Activated effector memory CD4-positive, alpha-beta T cell treated with Interleukin-2 at 50 U/mL for 16 hours (primary cell): ENCODE data around the gene B4GALT1.
"Not testable (repeated sequence)": the region's sequence is repeated elsewhere in the genome, so short reads cannot be mapped to it uniquely, and the experiment has no call there.

Source experiments
- DNase-seq: peaks from one replicate; pipeline ENCODE4 v3.0.0-alpha.2; 2020

The B4GALT1 gene

DNA sequence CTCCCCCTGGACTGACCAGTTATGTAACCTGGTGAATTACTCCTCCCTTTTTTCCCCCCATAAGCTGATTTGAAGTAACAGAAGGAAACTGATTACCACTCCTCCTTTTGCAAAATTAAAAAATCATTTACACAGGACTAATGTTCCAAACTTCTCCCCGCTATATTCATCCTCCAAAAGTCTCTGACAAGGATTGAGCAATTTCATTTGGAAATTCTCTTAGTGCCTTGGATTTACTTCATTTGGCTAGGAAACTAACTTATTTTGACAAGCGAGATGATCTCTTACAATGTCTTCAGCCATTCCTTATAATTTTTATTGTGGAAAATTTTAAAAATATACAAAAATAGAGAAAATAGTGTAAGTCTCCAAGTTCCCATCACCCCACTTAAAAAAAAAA, 15.4 kb upstream of the B4GALT1 start:
- no peak for DNase-seq

DNA sequence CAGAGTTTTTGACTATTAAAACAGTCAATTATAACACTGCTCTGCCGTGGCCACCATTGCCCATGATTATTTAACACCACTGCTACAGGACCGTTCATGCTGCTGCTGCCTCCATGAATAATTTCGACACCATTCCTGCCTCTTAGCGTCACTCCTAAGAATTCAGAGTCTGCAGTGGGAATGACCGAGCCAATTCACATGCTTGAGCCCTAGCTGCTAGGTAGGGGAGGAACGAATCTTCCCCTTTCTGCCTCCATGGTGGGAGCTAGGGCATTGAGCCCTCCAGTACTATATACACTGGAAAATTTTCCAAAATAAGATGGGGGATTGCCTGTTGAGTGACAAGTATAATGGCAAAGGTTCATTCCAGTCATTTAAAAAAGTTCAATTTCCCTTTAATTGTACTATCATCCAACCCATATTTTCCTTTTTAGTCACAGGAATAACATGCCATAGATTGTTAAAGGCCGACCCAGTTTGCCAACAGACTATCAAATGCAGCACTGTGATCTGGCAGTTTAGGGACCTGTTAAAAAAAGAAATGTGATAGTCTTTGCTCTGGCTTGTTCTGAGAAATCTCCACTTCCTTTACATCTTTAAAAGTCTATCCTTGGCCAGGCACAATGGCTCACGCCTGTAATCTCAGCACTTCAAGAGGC, 13.5 kb upstream of the B4GALT1 start:
- no peak for DNase-seq

DNA sequence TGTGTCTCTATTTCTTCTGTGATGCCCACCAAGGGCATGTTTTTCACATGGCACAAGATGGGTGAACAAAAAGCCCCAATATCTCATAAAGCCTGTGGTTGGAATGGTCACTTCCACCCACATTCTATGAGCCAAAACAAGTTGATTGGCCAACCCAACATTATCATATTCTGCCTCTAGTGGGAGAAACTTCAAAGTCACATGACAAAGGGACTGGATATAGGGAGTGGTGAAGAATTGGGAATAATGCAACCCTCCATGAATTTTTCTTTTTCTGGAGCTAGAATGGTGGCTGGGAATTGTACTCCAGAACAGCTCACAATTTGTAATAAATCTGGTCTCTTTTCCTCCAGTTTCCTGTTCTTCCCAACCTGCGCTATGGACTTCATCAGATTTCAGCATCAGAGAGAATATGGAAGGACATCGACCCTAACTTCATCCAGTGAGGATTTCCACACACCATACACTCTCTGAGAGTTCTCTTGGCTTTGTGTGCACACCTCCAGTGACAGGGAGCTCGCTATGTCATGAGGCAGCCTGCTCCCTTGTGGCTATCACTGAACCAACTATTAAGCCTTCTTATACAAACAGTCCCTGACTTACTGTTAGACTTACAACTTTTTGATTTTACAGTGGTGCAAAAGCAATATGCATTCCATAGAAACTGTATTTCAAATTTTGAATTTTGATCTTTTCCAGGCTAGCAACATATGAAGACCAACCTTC, 12.0 kb upstream of the B4GALT1 start:
- DNase-seq: no peak

DNA sequence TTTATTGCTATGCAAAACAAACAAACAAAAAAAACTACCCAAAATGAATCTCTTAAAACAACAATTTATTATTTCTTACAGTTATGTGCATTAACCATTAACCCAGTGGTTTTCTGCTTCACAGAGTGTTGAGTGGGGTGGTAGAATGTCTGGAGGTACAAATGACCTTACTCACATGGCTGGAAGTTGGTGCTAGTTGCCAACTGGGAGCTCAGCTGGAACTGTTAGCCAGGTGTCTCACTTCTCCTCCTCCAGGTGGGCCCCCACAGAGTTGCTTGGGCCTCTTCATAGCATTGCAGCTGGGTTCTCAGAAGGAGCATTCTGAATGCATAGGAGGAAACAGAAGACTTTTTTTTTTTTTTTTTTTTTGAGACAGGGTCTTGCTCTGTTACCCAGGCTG, 10.5 kb upstream of the B4GALT1 start:
- no peak for DNase-seq

DNA sequence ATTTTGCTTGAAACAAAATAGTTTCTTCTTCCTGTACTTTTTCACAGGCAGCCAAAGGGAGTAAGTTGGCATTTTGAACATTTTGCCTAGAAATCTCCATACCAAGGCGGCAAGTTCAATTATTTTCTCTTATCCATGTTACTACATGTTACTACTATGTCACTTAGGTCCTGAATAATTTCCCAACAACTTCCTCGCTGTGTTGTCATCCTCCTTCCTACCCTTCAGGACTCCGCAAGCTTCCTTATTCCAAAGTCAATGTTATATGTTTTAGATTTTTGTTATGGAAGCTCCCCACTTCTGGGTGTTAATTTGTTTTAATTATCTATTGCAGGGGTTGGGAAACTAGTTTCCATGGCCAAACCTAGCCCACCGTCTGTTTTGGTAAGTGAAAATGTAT, 9.9 kb upstream of the B4GALT1 start:
- no peak for DNase-seq

DNA sequence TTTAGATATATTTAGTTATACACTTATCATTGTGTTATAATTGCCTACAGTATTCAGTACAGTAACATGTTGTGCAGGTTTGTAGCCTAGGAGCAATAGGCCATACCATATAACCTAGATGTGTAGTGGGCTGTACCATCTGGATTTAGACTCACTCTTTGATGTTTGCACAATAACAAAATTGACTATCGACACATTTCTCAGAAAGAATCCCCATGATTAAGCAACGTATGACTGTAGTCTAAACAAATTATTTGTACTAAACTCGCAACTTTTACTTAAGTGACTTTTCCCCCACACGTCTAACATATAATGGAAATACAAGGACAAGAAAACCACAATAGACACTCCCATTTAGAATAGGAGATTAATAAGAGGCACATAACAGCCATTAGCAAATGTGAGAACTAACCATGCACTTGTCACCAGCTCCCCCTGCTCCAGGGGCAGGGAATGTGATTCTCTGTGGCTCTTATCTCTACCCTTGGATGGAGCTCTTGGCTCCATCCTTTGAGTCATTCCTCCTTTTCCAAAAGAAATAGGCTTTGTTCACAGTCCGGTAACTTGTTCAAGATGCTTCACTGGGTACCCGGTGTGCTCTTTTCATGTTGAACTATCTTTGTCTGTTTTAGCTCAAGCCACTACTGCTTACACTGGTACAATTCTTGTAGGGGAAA, 8.7 kb upstream of the B4GALT1 start:
- DNase-seq: no peak

DNA sequence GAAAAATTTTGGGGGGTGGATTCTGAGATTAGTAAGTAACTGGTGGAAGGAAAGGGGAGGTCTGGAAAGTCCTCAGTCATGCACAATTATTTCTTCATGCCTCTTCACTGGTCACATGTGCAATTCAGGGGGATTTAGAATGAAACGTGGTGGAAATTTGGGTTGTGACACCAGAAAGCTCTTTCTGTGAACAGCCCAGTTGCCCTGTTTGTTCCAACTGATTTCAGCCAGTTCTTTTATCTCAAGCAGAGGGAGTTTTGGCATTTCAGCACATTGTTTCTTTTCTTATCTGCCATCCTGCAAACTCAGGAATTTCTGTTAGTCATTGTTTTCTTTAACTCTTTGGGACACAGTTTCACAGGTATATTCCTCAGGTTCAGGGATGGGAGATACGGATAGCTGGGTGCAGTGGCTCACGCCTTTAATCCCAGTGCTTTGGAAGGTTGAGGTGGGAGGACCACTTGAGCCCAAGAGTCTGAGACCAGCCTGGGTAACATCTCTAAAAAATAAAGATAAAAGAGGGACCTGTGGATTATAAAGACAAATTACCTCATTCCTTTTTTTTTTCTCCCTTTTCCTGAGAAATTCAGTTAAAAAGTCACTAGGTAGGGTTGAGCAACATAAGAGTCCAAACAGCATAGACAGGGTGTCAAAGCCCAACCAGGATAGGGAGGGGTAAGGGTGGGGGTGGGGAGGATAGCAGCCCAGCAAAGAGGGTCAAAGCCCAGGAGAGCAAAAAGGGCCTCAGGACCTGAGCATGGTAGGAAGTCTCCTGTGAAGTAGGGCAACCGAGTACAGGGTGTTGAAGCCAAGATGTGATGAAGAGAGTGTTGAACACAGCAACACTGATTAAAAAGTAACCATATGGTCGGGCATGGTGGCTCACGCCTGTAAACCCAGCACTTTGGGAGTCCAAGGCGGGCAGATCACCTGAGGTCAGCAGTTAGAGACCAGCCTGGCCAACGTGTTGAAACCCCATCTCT, 5.4 kb upstream of the B4GALT1 start:
- no peak for DNase-seq

DNA sequence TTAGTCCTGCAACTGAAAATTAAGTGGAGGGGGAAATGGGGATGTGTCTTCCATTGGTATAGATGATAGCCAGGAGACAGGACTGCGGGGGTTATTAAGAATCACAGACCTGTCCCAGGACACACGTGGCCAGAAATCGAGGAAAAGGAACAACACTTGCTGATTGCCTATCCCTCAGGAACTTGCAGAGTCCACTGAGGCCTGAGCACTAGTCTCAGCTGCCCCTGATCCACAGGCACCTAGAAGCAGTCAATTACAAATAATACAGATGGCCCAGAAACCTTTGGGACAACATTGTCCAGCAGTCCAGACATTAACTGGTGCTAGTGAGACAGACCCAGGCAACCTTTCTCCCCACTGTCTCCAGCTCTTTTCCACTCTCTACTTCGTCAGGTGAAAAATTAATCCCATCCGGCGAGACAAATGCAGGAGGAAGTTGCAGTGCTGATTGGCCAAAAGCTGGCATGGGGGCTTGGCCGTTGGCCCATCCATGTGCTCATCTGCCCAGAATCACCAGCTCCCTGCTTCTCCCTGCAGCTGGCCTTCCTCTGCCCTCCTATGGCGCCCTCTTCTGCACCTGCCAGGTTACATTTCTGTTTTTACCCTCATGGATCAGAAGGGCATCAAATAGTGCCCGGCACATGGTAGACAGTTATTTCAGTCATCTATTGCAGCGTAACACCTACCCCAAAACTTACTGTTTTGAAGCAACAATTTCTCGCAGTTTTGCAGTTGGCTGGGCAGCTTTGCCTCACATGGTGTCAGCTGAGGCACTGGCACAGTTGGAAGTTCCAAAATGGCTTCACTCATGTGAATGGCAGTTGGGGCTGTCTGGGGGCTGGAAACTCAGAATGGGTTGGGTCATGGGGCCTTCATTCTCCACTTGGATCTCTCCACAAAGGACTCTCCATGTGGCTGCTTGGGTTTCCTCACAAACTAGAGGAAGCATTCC, 3.6 kb upstream of the B4GALT1 start:
- DNase-seq: no peak

DNA sequence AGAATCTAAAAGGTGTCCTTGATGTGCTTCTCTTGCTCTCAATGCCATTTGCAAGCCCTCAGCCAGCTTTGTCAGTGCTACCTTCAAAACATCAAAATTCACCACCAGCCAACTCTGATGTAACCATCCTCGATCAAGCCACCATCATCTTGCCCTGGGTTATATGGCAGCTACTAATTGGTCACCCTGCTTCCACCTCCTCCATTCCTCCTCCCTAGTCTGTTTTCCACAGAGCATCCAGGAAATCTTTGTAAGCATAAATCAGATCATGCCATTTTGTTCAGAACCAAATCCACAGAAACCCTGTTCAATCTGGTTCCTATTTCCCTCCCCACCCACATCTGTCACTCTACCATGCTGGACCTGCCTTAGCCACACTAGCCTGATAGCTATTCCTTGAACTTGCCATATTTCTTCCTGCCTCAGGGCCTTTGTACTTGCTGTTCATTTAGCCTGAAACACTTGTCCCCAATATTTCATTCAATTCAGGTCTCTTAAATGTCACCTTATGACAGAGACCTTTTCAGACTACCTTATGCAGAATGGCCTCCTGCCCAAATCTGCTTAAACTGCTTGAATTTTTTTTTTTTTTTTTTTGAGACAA, 1.9 kb upstream of the B4GALT1 start:
- no peak for DNase-seq

DNA sequence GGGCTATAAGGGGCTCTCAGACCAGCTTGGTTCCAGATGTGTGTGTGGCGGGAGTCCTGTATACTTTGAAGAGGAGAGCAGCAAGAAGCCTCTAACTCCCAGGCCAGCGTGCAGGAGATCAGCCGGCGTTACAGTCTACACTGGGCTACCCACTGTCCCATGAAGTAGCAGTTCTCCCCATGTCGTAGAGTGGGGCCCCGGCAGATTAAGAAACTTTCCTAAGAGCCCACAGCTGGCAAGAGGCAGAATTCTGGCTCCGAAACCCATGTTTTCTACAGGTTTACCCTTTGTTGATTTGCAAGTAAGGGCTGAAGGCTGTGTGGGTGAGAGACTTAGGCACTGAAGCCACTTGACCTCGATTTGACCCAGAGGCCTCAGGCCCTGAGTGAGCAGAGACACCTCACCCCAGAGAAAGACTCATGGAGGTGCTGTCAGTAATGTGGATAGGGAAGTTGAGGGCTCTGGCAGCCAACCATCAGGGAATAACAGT, 881 bp upstream of the B4GALT1 start:
- DNase-seq: no peak

DNA sequence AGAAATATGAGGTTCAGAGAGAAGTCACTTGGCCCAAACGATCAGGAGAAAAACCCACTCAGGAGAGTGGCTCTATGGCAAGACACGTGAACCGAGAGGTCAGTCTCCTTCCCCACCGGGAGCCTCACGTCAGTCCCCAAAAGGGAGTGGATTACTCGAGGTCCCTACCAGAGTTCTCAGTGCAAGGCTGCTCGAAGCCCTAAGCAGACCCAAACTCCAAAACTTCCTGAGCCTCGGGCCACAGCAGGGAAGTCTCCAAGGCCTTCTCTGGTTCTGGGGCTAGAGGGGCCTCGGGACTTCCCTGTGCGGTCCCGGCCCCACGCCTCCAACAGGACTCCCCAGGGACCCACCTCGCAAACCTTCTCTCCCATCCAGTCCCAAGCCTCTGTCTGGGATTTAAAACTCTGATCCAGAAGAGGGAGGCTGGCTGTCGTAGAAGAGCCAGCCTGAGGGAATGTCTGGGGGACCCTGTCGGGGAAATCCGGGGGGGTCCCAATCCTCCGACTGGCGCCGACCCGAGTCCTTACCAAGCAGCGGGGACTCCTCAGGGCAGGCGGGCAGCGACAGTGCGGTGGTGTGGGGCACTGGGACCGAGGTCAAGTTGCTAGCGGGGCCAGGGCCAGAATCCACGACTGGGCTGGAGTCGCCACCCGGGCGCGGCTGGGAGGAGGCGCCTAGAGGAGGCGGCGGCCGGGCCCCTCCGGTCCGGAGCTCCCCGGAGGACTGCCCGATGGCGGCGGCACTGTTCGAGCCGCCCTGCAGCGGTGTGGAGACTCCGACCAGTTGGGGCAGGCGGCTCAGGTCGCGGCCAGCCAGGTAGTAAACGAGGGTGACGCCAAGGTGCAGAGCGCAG, 679 bp downstream of the B4GALT1 start:
- DNase-seq: no peak

DNA sequence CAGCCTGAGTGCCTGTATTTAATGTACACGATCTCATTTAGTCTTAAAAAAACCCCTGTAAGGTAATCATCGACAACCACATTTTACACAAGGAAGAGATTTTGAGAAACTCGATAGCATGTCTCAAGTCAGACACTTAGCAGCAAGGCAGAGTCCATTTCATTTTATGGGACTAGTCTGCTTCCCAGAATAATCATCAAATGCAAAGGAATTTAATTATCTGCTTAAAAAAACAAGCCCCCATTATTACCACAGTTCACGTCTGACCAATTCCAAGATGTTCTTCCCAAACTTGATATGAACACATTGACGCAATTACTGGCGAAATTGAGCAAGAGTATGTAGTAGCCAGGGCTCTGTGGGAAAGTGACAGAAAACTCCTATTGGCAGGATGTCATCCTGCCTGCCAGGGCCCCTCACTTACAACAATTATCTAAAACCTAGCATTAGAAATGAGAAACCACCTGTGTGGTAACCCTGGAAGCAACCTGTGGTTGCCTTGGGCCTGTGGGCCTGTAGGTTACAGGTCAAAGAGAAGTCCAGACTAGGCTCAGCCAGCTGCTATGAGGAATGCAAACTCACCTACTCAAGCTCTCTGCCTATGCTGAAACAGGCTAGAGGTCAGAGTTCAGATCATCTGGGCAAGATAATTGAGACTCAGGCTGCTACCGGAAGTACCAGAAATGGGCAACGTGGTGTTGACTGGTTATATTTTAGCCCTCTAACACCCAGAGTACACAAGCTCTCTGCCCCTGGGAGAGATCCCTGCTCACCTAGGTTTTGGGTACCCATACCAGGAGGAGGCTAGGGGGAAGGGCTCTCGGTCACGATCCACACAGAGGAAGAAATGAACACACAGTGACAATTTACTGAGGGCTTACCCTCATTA, 1.6 kb downstream of the B4GALT1 start:
- DNase-seq: no peak

DNA sequence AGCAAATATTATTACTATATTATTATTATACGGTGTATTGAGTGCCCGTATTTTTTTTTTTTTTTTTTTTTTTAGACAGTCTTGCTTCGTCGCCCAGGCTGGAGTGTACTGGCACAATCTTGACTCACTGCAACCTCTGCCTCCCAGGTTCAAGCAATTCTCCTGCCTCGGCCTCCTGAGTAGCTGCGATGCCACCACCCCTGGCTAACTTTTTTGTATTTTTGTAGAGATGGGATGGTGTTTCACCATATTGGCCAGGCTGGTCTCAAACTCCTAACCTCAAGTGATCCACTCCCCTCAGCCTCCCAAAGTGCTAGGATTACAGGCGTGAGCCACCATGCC, 2.2 kb downstream of the B4GALT1 start:
- DNase-seq: not testable (repeated sequence)

DNA sequence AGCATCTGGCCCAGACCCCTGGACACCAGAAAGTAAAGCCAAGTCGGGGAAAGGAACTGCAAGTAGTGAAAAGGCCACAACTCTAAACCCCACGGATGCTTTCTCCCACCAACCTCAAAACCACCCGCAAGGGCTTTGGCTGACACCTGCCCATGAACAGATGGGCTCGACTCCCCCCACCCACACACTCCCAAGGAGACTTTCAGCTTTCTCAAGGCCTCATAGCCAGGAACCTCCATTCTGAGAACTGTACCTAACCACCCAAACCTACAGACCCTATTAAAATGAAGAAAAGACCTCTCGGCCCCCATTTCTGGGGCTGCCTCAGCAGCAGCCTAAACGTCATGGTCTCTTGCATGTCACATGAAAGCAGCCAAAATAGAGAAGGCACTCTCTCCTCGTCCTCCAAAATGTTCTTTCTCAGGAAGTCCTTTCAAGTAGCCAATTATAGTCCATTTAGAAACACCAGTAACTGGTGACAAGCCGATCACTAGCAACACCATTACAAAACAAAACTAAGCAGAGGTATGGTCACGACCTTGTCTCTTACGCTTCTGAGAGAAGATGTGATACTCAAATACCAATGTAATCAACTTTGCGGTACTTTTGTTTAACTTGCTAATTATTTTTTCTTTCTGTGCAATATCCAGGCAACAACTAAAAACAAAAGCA, 2.9 kb downstream of the B4GALT1 start:
- no peak for DNase-seq

DNA sequence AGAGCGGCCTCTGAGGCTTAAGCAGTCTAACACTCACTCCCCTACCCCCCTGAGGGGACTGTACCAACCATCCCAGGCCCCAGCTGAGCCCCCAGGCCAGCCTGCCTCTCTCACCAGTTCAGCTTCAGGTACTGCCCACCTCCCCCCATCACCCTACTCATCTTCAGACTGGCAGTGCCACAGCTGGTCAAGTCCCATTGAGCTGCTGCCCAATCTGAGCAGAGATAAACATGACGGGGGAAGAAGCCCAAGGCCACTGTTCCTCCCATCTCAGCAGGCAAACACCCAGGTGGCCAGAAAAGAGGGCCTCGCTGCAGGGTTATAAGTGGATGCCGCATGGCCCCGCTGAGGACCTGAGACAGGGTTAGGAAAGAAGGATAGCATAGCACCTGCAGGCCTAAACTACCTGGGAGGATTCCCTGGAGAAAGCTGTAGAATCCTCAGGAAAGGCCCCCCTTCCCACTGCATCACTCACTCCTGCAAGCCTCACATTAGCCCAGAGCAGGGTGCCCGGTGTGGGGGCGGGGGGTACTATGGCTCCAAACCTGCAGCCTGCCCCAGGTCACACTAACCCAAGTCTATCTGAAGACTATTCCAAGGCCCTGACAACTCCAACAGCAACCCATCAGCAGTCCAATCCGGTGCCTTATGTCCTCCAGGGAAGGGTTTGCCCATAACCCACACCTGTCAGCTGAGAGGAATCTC, 3.6 kb downstream of the B4GALT1 start:
- no peak for DNase-seq

DNA sequence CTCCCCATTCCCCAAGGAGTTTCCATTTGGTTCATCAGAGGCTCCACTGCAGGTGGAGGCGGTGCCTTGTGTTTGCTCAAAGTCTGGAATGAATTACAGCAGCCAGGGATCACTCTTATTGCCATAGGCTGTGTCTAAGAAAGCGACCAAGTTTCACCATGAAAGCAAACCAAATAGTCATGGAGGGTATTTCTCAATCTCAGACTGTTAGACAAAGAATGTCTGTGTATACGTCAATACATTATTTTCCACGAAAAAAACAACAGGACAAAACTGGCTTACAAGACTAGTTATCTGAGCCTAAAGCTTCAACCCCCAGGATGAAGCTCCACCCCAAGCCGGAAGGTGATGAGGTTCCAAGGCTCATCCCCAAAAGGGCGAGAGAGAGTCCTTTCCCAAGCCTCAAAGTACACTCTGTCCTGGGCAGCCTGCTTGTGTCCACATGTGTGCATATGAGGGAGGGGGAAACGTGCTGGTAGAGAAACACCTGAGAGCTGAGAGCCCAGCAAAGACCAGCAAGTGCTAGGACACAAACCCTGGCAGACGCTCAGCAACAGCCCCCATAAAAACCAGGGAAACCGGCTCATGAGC, 4.3 kb downstream of the B4GALT1 start:
- DNase-seq: no peak

DNA sequence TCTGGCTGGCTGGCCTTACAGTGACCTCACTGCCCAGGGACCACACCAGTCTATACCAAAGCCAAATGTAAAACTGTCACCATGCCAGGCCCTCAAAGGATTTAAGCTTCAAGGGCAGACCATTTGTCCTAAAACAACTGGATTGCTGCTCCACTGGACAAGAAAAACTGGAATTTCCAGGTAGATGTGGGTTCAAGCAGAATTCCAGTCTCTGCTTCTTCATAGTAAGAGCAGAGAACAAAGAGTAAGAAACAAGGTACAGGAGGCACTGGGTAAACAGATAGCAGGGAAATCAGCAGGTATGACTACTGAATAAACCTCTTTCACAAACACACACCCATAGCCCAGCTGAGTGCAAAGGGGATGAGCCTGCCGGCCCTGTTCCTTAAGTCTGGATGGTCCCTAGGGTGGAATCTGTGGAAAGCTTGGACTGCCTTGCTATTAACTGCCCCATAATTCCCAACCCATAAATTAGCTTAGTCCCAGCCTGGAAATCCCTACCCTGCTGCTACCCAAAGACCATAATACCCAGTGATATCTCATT, 5.5 kb downstream of the B4GALT1 start:
- DNase-seq: no peak
